Loucy (cell line): ENCODE results near the gene RAD23A.

Source experiments
- CTCF ChIP-seq: fragments of 200-600 bp; sonication (generic); conservative IDR thresholded peaks from 2 replicates; pipeline ENCODE4 v1.5.1; 2014; ENCODE audit warnings: mild to moderate bottlenecking, antibody characterized with exemption, low read length
- EZH2phosphoT487 ChIP-seq: fragments of 200-600 bp; IDR thresholded peaks from 2 replicates; pipeline ENCODE4 v1.6.1; 2018; ENCODE audit warnings: antibody characterized with exemption, mild to moderate bottlenecking, moderate library complexity, borderline replicate concordance

GRCh38 chr19:12953138-12953798 lies 7.6 kb downstream of the RAD23A start:
- TF ChIP-seq CTCF (no peak), EZH2phosphoT487 (no peak)
